ENCODE data around the gene SHROOM1.

DNA sequence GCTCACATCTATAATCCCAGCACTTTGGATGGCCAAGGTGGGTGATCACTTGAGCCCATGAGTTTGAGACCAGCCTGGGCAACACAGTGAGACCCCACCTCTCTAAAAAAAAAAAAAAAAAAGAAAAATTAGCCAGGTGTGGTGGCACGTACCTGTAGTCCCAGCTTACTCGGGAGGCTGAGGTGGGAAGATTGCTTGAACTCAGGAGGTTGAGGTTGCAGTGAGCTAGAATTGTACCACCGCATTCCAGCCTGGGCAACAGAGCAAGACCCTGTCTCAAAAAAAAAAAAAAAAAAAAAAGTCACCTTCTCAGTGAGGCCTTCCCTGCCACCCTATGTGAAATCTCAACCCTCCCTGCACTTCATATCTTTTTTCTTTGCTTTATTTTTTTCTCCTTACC lies 39.4 kb downstream of the SHROOM1 start:
- TF ChIP-seq, protein P1, sequence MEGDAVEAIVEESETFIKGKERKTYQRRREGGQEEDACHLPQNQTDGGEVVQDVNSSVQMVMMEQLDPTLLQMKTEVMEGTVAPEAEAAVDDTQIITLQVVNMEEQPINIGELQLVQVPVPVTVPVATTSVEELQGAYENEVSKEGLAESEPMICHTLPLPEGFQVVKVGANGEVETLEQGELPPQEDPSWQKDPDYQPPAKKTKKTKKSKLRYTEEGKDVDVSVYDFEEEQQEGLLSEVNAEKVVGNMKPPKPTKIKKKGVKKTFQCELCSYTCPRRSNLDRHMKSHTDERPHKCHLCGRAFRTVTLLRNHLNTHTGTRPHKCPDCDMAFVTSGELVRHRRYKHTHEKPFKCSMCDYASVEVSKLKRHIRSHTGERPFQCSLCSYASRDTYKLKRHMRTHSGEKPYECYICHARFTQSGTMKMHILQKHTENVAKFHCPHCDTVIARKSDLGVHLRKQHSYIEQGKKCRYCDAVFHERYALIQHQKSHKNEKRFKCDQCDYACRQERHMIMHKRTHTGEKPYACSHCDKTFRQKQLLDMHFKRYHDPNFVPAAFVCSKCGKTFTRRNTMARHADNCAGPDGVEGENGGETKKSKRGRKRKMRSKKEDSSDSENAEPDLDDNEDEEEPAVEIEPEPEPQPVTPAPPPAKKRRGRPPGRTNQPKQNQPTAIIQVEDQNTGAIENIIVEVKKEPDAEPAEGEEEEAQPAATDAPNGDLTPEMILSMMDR (IDR thresholded peaks at IDR 0.05; ENCODE audit: low read length): no peak
- TF ChIP-seq EZH2 (optimal IDR thresholded peaks at IDR 0.05; ENCODE audit: low read depth, low read length) (no peak), EZH2phosphoT487 (IDR thresholded peaks at IDR 0.05; ENCODE audit: low read length) (no peak)
